B cell (primary cell): ENCODE data around the gene FRYL.

ENCODE experiments used
- CTCF ChIP-seq: fragments of 200-600 bp; IDR thresholded peaks from one replicate; pipeline ENCODE4 v1.8.0; 2022; ENCODE audit warnings: antibody characterized with exemption, mild to moderate bottlenecking
- EZH2 ChIP-seq: IDR thresholded peaks from 2 replicates; pipeline ENCODE4 v1.6.1; 2012; ENCODE audit warnings: borderline replicate concordance, low read depth, mild to moderate bottlenecking, moderate library complexity, low read length; ENCODE audit not compliant: insufficient read depth, poor library complexity, severe bottlenecking

GRCh38 chr4:48780865-48781214, 761 bp upstream of the FRYL start:
- no peak for TF ChIP-seq CTCF
- no peak for TF ChIP-seq EZH2
